H9 (cell line): Measurements from ENCODE around the gene TPGS2. TPM values are rescaled to one million over a fixed set of nuclear protein-coding genes. Genes with fewer than 3 reads are reported as not detected.

Source experiments
- DNase-seq: peaks from one replicate; pipeline ENCODE4 v3.0.0-alpha.2; 2017
- H2AFZ ChIP-seq: one replicate; pipeline ENCODE4 v1.6.1; 2013; ENCODE audit warnings: mild to moderate bottlenecking, low read length, control low read depth, moderate library complexity
- H2AK5ac ChIP-seq: 2 replicates; pipeline ENCODE4 v1.6.1; 2013; ENCODE audit warnings: low read length, control low read depth, mixed read lengths; ENCODE audit not compliant: insufficient read length
- H2BK120ac ChIP-seq: one replicate; pipeline ENCODE4 v1.6.1; 2013; ENCODE audit warnings: low read depth, mild to moderate bottlenecking, low read length, control low read depth, inconsistent platforms; ENCODE audit not compliant: poor library complexity, severe bottlenecking
- H2BK12ac ChIP-seq: 2 replicates; pipeline ENCODE4 v1.6.1; 2013; ENCODE audit warnings: low read length, control low read depth, mixed read lengths, low read depth; ENCODE audit not compliant: insufficient read length
- H2BK15ac ChIP-seq: 2 replicates; pipeline ENCODE4 v1.6.1; 2013; ENCODE audit warnings: low read depth, low read length, control low read depth
- H2BK20ac ChIP-seq: one replicate; pipeline ENCODE4 v1.6.1; 2013; ENCODE audit warnings: low read depth, mild to moderate bottlenecking, low read length, control low read depth, inconsistent platforms; ENCODE audit not compliant: poor library complexity, severe bottlenecking
- H2BK5ac ChIP-seq: 2 replicates; pipeline ENCODE4 v1.6.1; 2013; ENCODE audit warnings: low read length, control low read depth, mixed read lengths; ENCODE audit not compliant: insufficient read length
- H3K14ac ChIP-seq: 2 replicates; pipeline ENCODE4 v1.6.1; 2013; ENCODE audit warnings: low read length, control low read depth; ENCODE audit not compliant: insufficient read depth
- H3K18ac ChIP-seq: 2 replicates; pipeline ENCODE4 v1.6.1; 2013; ENCODE audit warnings: low read depth, mild to moderate bottlenecking, mixed read lengths, low read length, control low read depth; ENCODE audit not compliant: insufficient read length
- H3K23ac ChIP-seq: 2 replicates; pipeline ENCODE4 v1.6.1; 2013; ENCODE audit warnings: low read length, control low read depth, mixed read lengths, low read depth; ENCODE audit not compliant: insufficient read length
- H3K23me2 ChIP-seq: 2 replicates; pipeline ENCODE4 v1.6.1; 2013; ENCODE audit warnings: low read depth, mild to moderate bottlenecking, mixed read lengths, low read length, control low read depth; ENCODE audit not compliant: insufficient read length, poor library complexity, severe bottlenecking
- H3K27ac ChIP-seq: 2 replicates; pipeline ENCODE4 v1.5.1; 2013; ENCODE audit warnings: low read length, control low read depth, mixed read lengths, low read depth; ENCODE audit not compliant: insufficient read length
- H3K27me3 ChIP-seq: 2 replicates; pipeline ENCODE4 v1.6.1; 2013; ENCODE audit warnings: low read length, control low read depth, inconsistent platforms; ENCODE audit not compliant: insufficient read depth
- H3K4ac ChIP-seq: 2 replicates; pipeline ENCODE4 v1.6.1; 2013; ENCODE audit warnings: low read depth, mild to moderate bottlenecking, control low read depth, inconsistent platforms, low read length, moderate library complexity
- H3K4me1 ChIP-seq: 2 replicates; pipeline ENCODE4 v1.6.1; 2013; ENCODE audit warnings: low read length, control low read depth, inconsistent platforms; ENCODE audit not compliant: insufficient read depth
- H3K4me2 ChIP-seq: 2 replicates; pipeline ENCODE4 v1.6.1; 2013; ENCODE audit warnings: low read length, control low read depth, mixed read lengths; ENCODE audit not compliant: insufficient read length, insufficient read depth
- H3K56ac ChIP-seq: 2 replicates; pipeline ENCODE4 v1.6.1; 2013; ENCODE audit warnings: low read depth, mild to moderate bottlenecking, mixed read lengths, low read length, control low read depth; ENCODE audit not compliant: insufficient read length
- H3K79me1 ChIP-seq: 2 replicates; pipeline ENCODE4 v1.6.1; 2013; ENCODE audit warnings: low read depth, mild to moderate bottlenecking, moderate library complexity, low read length, control low read depth, inconsistent platforms; ENCODE audit not compliant: insufficient read depth, poor library complexity, severe bottlenecking
- H3K79me2 ChIP-seq: 2 replicates; pipeline ENCODE4 v1.6.1; 2013; ENCODE audit warnings: low read length, control low read depth, inconsistent platforms; ENCODE audit not compliant: insufficient read depth
- H3K9ac ChIP-seq: 2 replicates; pipeline ENCODE4 v1.6.1; 2013; ENCODE audit warnings: low read length, control low read depth, mixed read lengths; ENCODE audit not compliant: insufficient read length; ENCODE audit errors: extremely low read depth
- H3K9me3 ChIP-seq: one replicate; pipeline ENCODE4 v1.6.1; 2013; ENCODE audit warnings: low read depth, low read length, inconsistent platforms; ENCODE audit not compliant: control insufficient read depth
- H3T11ph ChIP-seq: one replicate; pipeline ENCODE4 v1.6.1; 2013; ENCODE audit warnings: mild to moderate bottlenecking, low read length, control low read depth, inconsistent platforms
- H4K20me1 ChIP-seq: one replicate; pipeline ENCODE4 v1.6.1; 2013; ENCODE audit not compliant: control insufficient read depth, insufficient read length, insufficient read depth
- H4K5ac ChIP-seq: 2 replicates; pipeline ENCODE4 v1.6.1; 2013; ENCODE audit warnings: low read depth, mild to moderate bottlenecking, mixed read lengths, low read length, control low read depth; ENCODE audit not compliant: insufficient read length
- H4K8ac ChIP-seq: replicated peaks from 2 replicates; pipeline ENCODE4 v1.6.1; 2013; ENCODE audit warnings: low read length, control low read depth, mixed read lengths, low read depth; ENCODE audit not compliant: insufficient read length
- H4K91ac ChIP-seq: 2 replicates; pipeline ENCODE4 v1.6.1; 2013; ENCODE audit warnings: low read depth, mild to moderate bottlenecking, moderate library complexity, mixed read lengths, low read length, control low read depth; ENCODE audit not compliant: insufficient read length
- H3K27ac Mint-ChIP-seq, 3 experiments: 2 replicates in 2 of 3; 3 replicates in 1 of 3; pipeline ENCODE4 v1.8.0; 2020 to 2021; ENCODE audit warnings: mixed read lengths in 3 of 3, mild to moderate bottlenecking in 1 of 3, moderate library complexity in 1 of 3
- H3K27me3 Mint-ChIP-seq: 2 replicates; pipeline ENCODE4 v1.8.0; 2021; ENCODE audit warnings: low read depth, mild to moderate bottlenecking, moderate library complexity, mixed read lengths
- H3K36me3 Mint-ChIP-seq, 3 experiments: 2 replicates in 2 of 3; 3 replicates in 1 of 3; pipeline ENCODE4 v1.8.0; 2020 to 2021; ENCODE audit warnings: low read depth in 3 of 3, mixed read lengths in 3 of 3; ENCODE audit not compliant: insufficient read depth in 1 of 3
- H3K4me1 Mint-ChIP-seq, 2 experiments: 2 replicates each; pipeline ENCODE4 v1.8.0; 2020; ENCODE audit warnings: mixed read lengths in 2 of 2
- H3K4me3 Mint-ChIP-seq, 2 experiments: 2 replicates in 1 of 2; 3 replicates in 1 of 2; pipeline ENCODE4 v1.8.0; 2020 to 2021; ENCODE audit warnings: mild to moderate bottlenecking in 2 of 2, mixed read lengths in 2 of 2, moderate library complexity in 1 of 2
- H3K9me3 Mint-ChIP-seq, 2 experiments: 2 replicates in 1 of 2; 3 replicates in 1 of 2; pipeline ENCODE4 v1.8.0; 2020; ENCODE audit warnings: mild to moderate bottlenecking in 2 of 2, mixed read lengths in 2 of 2, moderate library complexity in 1 of 2
- CTCF ChIP-seq: fragments of 200-600 bp; sonication (generic); conservative IDR thresholded peaks from 3 replicates; pipeline ENCODE4 v1.8.0; 2021; ENCODE audit warnings: antibody characterized with exemption, mild to moderate bottlenecking
- WGBS: extraction: QIAGEN DNeasy Blood & Tissue Kit; methylation state at CpG from one replicate; pipeline ENCODE4 v1.1.7; 2013; ENCODE audit warnings: missing lambda C conversion rate, low lambda C conversion rate, mixed read lengths; ENCODE audit not compliant: insufficient read length; ENCODE audit errors: extremely low coverage; 5-methylcytosine and 5-hydroxymethylcytosine counted together
- total RNA-seq: library from RNA; stranded (reverse); gene quantifications from 2 replicates; pipeline ENCODE4 v1.2.1, GENCODE V29; 2021

TPGS2 gene
- total RNA-seq, 1 experiment from 2014 or later, result 147 TPM

- Histone ChIP-seq H4K20me1 (no peaks in the 10 kb centered on the region), H2BK20ac (no peak overlapping the region), H2BK5ac (no peak overlapping the region), H3T11ph (no peak overlapping the region), H3K27ac (no peak overlapping the region), H3K18ac (no peak overlapping the region), H3K9me3 (no peaks in the 10 kb centered on the region), H2BK12ac (no peak overlapping the region), H3K4ac (no peak overlapping the region), H3K27me3 (no peaks in the 10 kb centered on the region), H3K4me2 (no peak overlapping the region), H2AK5ac (no peak overlapping the region), H2AFZ (no peak overlapping the region), H3K23me2 (no peaks in the 10 kb centered on the region), H3K79me1 (no peaks in the 10 kb centered on the region), H2BK120ac (no peak overlapping the region), H2BK15ac (no peak overlapping the region), H3K79me2 (no peaks in the 10 kb centered on the region), H3K14ac (no peak overlapping the region; the same call in 1 of the 2 replicates), H3K56ac (no peak overlapping the region), H3K4me1 (no peaks in the 10 kb centered on the region), H4K5ac (no peak overlapping the region), H4K91ac (no peak overlapping the region), H4K8ac (no peak overlapping the region), H3K9ac (no peak overlapping the region), H3K23ac (no peak overlapping the region)
- Mint-ChIP-seq H3K27me3 (no peaks in the 10 kb centered on the region; the same call in 1 of the 2 replicates), H3K9me3 (no peaks in the 10 kb centered on the region; a peak in 1 of 5 replicates), H3K4me1 (no peaks in the 10 kb centered on the region), H3K27ac (no peak overlapping the region; a peak in 2 of 7 replicates), H3K4me3 (no peak overlapping the region), H3K36me3 (peaks cover 0 to 18% (median 5%) of the 10 kb centered on the region in 3 experiments; a peak in 5 of 7 replicates)
- no peak for TF ChIP-seq CTCF
- no peak for DNase-seq
- WGBS, result no CpG with 5 or more reads among the region's 25 CpGs
These were observed 83.4 kb downstream of the TPGS2 start for GRCh38 chr18:36745219-36745975.
